NOMO-1 (cell line): ENCODE data around the gene EXD3.
"Not testable (repeated sequence)": the region's sequence is repeated elsewhere in the genome, so short reads cannot be mapped to it uniquely, and the experiment has no call there.

Experiments
- DNase-seq, 2 experiments: peaks; one replicate each; lab custom pipeline; 2025; ENCODE audit not compliant: unreplicated experiment in 2 of 2; lab: John Stamatoyannopoulos, UW

Gene EXD3

DNA sequence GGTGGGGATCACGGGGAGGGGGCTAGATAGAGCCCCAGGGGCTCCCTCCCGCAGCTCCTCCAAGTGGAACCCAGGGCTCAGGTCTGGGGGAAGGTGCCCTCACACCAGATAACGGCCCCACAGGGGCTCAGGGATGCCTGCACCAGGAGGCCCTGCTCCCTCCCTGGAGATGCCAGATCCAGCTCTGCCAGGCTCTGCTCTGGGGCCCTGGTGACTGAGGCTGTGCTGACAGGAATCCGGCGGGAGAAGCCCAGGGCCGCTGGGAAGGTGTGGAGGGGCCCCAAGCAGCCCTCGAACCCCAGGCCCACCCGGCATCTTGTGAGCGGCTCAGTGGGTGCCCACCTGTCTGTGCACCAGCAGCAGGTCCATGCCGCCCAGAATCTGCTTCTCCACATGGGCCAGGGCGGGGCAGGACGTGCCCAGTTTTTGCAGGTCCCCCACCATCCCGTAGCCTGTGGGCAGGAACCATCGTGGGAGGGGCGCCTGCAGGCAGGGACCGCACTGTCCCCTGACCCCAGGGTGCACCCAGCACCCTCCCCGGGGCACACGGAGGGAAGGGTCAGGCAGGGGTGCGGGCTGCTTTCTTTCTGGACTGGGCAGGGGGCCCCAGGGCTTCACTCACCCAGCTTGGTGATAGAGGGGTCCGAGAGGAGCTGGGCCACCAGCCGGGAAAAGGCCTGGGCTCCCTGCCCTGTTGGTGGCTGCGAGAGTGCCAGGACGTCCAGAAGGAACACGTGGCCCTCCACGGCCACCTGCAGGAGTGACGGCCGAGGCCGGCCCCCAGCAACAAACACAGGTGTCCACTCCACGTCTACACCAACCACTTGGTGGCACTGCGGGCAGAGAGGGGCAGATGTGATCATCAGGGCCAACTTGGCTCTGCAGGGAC lies 72.0 kb downstream of the EXD3 start:
- DNase-seq, result no peak

DNA sequence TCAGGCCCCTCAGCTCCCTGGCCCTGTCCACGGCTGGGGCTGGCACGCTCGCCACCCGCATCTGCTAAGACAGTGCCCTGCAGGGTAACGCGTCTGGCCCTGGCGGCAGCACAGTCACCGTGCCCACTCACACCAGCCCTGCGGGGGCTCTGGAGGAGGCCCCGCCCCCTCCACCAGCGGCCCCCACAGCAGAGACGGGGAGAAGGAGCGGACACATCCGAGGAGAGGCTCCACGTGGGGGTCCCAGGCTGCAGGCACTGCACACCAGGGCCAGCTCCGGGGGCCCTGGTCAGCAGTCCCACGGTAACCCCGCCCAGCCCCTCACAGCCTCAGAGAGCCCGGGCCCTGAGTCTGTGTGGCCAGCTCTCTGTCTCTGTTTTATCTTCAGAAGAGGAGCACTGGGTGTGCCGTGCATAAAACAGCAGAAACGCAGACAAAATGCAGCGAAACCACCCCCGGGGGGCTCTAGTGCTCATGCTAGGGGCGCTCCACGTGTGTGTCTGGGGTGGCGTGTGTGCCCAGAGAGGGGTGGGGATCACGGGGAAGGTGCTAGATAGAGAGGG lies 73.4 kb downstream of the EXD3 start:
- DNase-seq, result no peak

DNA sequence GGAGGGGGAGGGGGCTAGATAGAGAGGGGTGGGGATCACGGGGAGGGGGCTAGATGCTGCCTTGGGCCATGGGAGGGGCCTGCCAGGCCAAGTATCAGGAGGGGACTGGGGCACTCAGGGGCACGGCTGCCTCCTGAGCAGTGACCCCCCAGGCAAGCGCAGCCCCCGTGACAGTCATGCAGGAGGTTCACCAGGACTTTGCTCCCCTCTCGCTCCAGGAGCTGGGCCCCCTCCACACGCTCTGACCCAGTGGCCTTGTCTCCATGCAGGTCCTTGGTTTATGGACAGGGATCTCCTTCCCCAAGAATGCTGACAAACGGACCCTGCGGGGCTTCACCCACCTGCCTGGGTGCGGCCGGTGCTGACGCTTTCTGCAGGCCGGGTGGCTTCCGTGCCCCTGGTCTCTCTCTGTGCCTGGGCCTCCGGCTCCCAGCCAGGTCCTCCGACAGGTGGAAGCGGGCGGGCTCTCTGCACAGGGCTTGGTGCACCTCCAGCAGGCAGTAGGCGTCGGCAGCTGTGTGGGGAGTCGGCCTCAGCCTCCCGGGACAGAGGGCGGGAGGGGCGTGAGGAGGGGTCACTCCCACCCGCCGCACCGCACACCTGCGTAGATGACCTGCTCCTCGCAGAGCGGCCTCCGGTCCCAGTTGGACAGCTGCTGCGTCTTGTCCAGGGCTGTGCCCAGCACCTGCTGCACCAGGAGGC lies 74.0 kb downstream of the EXD3 start:
- no peak for DNase-seq

DNA sequence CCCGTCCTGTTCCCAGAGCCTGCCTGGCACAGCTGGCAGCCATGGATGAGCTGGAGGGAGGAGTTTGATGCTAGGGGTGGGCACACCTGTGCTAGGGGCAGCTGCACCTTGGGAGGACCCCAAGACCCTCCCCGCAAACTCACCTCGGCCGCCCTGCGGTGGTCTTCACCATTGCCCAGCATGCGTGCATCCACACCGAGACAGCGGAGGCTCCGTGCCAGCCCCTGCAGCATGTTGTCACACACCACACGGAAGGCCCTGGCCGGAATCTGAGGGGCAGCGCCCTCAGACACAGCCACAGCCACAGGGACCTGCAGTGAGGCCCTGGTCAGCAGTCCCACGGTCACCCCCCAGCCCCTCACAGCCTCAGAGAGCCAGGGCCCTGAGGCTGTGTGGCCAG lies 75.0 kb downstream of the EXD3 start:
- no peak for DNase-seq

DNA sequence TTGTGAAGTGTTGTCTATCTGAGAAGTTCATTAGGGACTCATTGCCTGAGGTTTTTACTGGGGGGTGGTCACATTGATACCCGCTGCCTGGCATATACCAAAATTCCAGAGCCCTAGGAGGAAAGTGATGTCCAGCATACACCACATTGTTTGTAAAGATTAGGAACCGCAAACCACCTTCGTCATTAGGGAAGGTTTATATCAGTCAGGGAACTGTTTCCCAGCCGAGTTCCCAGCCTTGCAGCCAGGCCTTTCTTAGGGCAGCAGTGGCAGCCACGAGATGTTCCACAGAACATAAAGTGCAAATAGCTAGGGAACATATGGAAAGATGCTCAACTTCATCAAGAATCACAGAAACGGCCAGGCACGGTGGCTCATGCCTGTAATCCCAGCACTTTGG lies 80.5 kb downstream of the EXD3 start:
- no peak for DNase-seq

DNA sequence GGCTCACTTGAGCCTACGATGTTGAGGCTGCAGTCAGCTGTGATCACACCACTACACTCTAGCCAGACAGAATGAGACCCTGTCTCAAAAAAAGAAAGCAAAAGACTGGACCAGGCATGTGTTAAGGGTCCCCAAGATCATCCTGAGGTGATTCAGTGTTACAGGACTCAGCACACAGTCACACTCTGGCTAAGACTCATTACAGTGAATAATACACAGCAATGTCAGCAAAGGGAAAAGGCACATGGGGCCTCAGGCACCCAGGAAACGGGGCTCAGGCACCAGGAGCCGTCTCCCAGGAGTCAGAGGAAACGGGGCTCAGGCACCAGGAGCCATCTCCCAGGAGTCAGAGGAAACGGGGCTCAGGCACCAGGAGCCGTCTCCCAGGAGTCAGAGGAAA lies 81.7 kb downstream of the EXD3 start:
- no peak for DNase-seq

DNA sequence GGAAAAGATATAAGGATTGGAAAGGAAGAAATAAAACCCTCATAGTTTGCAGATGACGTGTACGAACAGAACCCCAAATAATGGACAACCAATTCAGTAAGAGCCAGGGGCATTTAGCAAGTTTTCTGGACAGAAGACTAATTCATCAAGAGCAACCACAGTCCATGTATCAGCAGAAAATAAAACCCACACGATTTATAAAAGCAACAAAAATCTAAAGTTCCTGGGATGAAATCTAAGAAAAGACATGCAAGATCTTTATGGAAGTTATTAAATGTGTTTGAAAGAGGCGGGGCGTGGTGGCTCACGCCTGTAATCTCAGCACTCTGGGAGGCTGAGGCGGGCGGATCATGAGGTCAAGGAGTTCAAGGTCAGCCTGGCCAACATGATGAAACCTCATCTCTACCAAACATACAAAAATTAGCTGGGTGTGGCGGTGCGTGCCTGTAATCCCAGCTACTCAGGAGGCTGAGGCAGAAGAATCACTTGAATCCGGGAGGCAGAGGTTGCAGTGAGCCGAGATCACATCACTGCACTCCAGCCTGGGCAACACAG lies 83.0 kb downstream of the EXD3 start:
- DNase-seq, result not testable (repeated sequence)

DNA sequence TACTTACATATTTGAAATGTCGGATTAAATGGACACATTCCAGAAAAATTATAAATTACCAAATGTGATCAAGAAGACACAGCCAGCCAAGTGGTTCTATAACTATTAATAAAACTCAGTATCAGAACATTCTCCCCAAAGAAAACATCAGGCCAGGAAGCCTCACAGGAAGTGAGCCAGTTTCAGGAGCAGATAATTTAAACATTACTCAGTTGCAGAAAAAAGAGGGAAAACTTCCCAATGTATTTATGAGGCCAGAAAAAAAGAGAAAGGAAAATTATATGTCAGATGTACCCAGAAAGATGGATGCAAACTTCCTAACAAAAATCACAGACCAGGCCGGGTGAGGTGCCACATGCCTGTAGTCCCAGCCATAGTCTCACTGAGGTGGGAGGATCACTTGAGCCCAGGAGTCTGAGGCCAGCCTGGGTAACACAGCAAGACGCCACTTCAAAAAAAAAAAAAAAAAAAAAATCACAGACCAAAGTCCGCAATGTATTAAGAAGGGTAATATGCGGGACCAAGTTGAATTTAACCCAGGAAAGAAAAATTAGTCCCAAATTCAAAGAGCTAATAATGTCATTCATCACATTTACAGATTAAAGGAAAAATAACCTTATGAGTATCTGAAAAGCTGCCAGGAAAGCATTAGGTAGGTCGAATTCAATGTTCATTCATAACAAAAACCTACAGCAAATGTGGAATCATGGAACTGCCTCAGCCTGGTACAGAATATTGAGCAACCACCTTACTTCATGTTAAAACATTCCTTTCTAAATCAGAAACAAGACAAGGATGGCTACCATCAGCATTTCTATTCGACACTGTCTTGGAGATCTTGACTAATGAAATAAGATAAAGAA lies 83.7 kb downstream of the EXD3 start:
- DNase-seq, result no peak

DNA sequence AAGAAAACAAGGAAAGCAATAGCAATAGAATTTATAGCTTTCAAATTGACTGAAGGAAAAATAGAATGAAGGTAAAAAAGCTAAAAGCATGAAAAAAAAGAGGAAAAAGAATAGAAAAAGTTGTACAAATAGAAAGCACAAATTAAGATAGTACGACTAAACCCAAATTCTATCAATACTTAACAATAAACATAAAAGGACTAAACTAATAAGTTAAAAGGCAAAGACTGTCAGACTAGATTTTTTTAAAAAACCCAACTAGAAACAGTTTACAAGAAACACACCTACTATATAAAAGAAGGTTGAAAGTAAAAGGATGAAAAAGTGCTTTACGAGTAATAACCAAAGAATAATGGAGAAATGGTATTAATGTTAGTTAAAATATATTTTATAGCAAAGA lies 86.2 kb downstream of the EXD3 start:
- DNase-seq, result no peak

DNA sequence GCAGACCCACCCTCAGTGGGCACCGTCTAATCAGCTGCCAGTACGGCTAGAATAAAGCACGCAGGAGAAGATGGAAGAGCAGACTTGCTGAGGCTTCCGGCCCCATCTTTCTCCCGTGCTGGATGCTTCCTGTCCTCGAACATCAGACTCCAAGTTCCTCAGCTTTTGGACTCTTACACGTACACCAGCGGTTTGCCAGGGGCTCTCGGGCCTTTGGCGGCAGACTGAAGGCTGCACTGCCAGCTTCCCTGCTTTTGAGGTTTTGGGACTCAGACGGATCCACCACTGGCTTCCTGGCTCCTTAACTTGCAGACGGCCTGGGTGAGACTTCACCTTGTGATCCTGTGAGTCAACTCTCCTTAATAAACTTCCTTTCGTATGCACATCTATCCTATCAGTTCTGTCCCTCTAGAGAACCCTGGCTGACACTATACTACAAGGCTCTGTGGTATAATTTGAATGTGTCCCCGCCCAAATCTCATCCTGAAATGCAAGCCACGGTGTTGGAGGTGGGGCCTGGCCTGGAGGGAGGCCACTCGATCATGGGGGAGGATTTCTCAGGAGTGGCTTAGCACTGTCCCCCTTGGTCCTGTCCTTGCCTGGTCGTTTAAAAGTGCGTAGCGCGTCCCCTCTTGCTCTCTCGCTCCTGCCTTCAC lies 89.8 kb downstream of the EXD3 start:
- DNase-seq, result no peak

DNA sequence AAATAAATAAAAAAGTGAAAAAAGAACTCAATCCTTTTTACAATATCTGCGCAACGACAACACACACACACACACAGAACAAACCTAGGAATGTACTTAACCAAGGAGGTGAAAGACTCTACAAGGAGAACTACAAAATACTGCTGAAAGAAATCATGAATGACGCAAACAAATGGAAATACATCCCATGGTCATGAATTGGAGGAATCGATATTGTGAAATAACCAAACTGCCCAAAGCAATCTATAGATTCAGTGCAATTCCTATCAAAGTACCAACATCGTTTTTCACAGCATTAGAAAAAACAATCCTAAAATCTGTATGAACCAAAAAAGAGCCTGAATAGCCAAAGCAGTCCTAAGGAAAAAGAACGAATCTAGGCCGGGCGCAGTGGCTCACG lies 91.0 kb downstream of the EXD3 start:
- DNase-seq, result no peak

DNA sequence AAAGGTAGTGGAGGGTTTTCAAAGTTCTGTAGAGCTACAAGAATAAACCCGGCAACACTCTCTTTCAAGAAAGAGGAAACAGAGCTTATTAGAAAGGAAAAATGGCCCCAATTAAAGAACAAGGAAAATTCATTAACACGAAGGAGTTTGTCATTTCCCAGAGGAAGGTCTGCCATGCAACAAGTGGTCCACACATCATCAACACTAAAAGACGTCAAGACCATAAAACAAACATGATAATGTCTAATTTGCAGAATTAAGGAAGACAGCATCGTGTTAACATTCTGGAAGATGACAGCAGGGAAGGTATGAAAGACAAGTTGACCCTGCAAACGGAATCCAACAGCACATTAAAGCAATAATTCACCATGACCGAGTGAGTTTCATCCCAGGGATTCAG lies 92.3 kb downstream of the EXD3 start:
- DNase-seq, result no peak

DNA sequence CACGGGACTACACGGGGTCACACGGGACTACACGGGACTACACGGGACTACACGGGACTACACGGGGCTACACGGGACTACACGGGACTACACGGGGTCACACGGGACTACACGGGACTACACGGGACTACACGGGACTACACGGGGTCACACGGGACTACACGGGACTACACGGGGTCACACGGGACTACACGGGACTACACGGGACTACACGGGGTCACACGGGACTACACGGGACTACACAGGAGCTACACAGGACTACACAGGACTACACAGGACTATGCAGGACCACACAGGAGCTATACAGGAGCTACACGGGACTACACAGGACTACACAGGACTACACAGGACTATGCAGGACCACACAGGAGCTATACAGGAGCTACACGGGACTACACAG lies 93.4 kb downstream of the EXD3 start:
- not testable (repeated sequence) for DNase-seq

DNA sequence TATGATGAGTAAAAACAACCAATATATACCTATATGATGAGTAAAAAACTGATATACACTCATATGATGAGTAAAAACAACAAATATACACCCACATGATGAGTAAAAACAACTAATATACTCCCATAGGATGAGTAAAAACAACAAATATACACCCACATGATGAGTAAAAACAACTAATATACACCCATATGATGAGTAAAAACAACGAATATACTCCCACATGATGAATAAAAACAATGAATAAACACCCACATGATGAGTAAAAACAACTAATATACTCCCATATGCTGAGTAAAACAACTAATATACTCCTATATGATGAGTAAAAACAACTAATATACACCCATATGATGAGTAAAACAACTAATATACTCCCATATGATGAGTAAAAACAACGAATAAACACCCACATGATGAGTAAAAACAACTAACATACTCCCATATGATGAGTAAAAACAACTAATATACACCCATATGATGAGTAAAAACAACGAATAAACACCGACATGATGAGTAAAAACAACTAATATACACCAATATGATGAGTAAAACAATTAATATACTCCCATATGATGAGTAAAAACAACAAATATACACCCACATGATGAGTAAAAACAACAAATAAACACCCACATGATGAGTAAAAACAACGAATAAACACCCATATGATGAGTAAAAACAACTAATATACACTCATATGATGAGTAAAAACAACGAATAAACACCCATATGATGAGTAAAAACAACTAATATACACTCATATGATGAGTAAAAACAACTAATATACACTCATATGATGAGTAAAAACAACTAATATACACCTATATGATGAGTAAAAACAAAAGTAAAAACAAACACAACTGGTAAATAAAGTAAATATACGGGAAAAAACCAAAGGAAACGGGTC lies 95.1 kb downstream of the EXD3 start:
- not testable (repeated sequence) for DNase-seq

DNA sequence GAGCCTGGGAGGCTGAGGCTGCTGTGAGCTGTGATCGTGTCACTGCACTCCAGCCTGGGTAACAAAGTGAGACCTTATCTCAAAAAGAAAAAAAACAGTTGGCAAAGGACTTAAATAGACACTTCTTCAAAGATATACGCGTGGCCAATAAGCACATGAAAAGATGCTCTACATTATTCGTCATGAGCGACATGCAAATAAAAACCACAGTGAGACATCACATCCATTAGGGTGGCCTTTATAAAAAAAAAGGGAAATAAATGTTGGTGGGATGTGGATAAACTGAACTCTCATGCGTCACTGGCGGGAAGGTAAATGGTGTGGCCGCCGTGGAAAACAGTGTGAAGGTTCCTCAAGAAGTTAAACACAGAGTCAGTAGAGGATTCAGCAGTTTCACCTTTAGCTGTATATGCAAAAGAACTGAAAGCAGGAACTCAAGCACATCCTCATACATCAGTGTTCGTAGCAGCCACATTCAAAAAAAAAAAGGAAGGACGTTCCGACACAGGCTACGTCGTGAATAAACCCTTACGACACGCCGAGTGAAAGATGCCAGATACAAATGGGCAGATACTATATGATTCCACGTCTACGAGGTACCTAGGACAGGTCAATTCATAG lies 96.4 kb downstream of the EXD3 start:
- DNase-seq, result no peak

DNA sequence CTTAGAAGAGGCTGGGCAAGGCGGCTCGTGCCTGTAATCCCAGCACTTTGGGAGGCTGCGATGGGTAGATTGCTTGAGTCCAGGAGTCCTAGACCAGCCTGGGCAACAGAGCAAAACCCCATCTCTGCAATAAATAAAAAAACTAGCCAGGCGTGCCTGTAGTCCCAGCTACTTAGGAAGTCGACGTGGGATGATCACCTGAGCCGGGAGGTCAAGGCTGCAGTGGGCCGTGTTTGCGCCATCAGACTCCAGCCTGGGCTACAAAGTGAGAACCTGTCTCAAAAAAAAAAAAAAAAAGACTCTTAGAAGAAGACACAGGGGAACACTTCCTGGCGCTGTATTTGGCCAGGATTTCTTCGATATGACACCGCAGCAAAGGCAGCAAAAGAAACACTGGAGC lies 97.2 kb downstream of the EXD3 start:
- DNase-seq, result no peak

DNA sequence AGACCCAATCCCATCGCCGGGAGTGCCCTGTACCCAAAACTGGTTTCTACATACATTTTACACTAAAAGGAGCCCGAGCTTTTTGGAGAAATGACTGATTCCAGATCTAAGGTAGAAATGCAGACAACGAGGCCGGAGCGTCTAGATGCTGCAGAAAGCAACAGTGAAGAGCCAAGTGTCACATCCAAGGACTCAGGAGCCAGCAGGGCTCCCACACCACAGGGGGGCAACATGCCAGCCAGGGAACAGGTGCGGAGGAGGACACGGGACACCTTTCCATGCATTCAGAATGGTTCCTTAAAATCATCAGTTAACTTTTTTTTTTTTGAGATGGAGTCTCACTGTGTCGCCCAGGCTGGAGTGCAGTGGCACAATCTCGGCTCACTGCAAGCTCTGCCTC lies 97.8 kb downstream of the EXD3 start:
- no peak for DNase-seq

DNA sequence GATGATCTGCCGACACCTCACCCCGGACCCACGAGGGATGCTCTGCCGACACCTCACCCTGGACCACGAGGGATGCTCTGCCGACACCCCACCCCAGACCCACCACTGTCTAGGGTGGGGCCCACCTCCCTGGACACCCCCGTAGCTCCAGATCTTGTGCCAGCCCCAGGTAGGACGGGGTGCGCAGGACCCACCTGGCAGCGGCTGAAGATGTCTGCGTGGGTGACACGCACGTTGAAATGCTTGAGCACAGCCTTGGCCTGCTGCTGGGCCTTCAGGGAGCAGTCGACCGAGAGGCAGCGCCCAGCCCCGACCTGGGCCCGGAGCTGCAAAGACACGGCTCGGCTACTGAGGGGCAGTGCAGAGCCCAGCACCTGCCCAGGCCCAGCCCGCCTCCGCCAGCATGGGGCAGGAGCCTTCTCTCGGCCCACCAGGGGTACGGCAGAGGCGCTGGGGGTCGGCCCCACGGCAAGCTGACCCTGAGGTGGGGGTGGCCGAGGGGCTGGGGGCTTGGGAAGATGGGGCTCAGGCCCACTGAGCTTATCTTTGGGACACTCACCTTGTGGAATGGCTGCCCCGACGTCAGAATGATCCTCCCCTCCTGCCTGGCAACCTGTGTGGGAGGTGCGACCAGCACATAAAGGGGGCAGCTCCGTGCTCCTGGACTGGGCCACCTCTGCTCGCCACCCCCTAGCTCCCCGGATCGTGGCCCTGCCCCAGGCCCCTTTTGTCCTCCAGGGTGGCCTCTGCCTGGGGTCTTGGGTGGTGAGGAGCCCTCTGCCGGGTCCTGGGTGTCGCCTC lies 99.2 kb downstream of the EXD3 start:
- DNase-seq, result no peak
